ENCODE data around the gene ZNF576.

ZNF576 gene

GRCh38 chr19:43620061-43621001 lies 23.9 kb downstream of the ZNF576 start:
- H3K4me3 ChIP-seq (ENCODE audit: low read depth, low read length), result peak overlapping the region; percentile 83
- H3K9me3 ChIP-seq, result no peaks in the 10 kb centered on the region
- H3K4me1 ChIP-seq, result no peaks in the 10 kb centered on the region
- no peaks in the 10 kb centered on the region for H3K36me3 ChIP-seq
- TF ChIP-seq CTCF (IDR thresholded peaks at IDR 0.05; ENCODE audit: low read depth, low read length), result no peak
- H3K27me3 ChIP-seq, result no peaks in the 10 kb centered on the region
- DNase-seq, result no peak

GRCh38 chr19:43622070-43622469 lies 25.7 kb downstream of the ZNF576 start:
- no peaks in the 10 kb centered on the region for H3K4me1 ChIP-seq
- no peak for DNase-seq
- H3K27me3 ChIP-seq, result no peaks in the 10 kb centered on the region
- H3K4me3 ChIP-seq (ENCODE audit: low read depth, low read length), result no peak overlapping the region
- no peaks in the 10 kb centered on the region for H3K36me3 ChIP-seq
- no peak for TF ChIP-seq CTCF (IDR thresholded peaks at IDR 0.05; ENCODE audit: low read depth, low read length)
- no peaks in the 10 kb centered on the region for H3K9me3 ChIP-seq

GRCh38 chr19:43622956-43623355 lies 26.6 kb downstream of the ZNF576 start:
- Histone ChIP-seq H3K9me3 (no peaks in the 10 kb centered on the region; the same call in 1 of the 2 replicates), H3K36me3 (no peaks in the 10 kb centered on the region), H3K4me3 (ENCODE audit: low read depth, low read length) (no peak overlapping the region), H3K27me3 (no peaks in the 10 kb centered on the region), H3K4me1 (no peaks in the 10 kb centered on the region)
- no peak for TF ChIP-seq CTCF (IDR thresholded peaks at IDR 0.05; ENCODE audit: low read depth, low read length)
- DNase-seq, result no peak

- Histone ChIP-seq H3K4me1 (no peaks in the 10 kb centered on the region), H3K36me3 (no peaks in the 10 kb centered on the region), H3K4me3 (ENCODE audit: low read depth, low read length) (no peak overlapping the region), H3K27me3 (no peaks in the 10 kb centered on the region), H3K9me3 (no peaks in the 10 kb centered on the region; the same call in 1 of the 2 replicates)
- peak; percentile 35 for DNase-seq
- TF ChIP-seq CTCF (IDR thresholded peaks at IDR 0.05; ENCODE audit: low read depth, low read length), result no peak
Measured at GRCh38 chr19:43623889-43624670, 27.7 kb downstream of the ZNF576 start.

- Histone ChIP-seq H3K27me3 (no peaks in the 10 kb centered on the region), H3K4me3 (ENCODE audit: low read depth, low read length) (no peak overlapping the region), H3K4me1 (no peaks in the 10 kb centered on the region), H3K36me3 (no peaks in the 10 kb centered on the region), H3K9me3 (no peaks in the 10 kb centered on the region; the same call in 1 of the 2 replicates)
- TF ChIP-seq CTCF (IDR thresholded peaks at IDR 0.05; ENCODE audit: low read depth, low read length), result no peak
- DNase-seq, result no peak
Measured at GRCh38 chr19:43624933-43625332, 28.5 kb downstream of the ZNF576 start.
